GM19372 (cell line): ENCODE measurements around the gene FHAD1.
"Not testable (repeated sequence)": the region's sequence is repeated elsewhere in the genome, so short reads cannot be mapped to it uniquely, and the experiment has no call there.

ENCODE experiments used
- ATAC-seq: cut with Tn5 transposase; IDR thresholded peaks from one replicate; pipeline ENCODE4 v1.9.1; 2021; ENCODE audit warnings: mild to moderate bottlenecking, low read depth, moderate library complexity; ENCODE audit not compliant: unreplicated experiment

The FHAD1 gene

DNA sequence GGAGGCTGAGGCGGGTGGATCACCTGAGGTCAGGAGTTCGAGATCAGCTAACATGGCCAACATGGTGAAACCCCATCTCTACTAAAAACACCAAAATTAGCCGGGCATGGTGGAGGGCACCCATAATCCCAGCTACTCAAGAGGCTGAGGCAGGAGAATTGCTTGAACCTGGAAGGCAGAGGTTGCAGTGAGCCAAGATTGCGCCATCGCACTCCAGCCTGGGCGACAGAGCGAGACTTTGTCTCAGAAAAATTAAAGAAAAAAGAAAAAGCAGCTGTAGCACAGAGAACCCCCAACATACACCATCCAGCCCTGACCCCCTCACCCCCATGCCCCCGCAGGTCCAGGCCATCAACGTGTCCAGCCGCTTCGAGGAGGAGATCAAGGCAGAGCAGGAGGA is 181.2 kb downstream of the FHAD1 start:
- not testable (repeated sequence) for ATAC-seq

DNA sequence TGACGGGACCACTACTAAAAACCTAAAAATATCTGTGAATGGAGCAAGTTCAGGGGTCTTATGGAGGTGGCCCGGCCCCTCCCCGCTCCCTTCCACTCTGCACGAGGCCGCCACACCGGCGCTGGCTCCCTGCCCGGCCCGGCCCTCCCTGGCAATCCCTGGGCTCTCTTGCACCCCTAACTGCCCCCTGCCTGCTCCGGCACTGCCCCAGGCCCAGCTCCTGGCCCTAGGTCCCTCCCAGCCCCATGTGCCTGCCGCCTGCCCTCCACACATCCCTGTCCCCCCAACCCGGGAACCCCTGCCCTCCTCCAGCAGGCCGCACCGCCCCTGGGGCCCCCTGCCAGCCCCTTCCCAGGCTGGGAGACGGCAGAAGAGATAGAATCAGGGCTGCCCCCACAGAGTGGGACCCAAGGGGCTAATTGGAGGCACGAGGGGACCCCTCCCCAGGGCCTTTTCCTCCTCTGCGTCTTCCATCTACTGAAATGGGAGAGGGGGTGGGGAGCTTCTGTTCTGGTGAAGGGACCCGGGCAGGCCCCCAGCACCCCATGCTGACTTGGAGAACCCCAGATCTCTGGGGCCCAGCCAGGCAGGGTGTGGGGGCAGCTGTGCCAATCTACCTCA is 181.9 kb downstream of the FHAD1 start:
- no peak for ATAC-seq

DNA sequence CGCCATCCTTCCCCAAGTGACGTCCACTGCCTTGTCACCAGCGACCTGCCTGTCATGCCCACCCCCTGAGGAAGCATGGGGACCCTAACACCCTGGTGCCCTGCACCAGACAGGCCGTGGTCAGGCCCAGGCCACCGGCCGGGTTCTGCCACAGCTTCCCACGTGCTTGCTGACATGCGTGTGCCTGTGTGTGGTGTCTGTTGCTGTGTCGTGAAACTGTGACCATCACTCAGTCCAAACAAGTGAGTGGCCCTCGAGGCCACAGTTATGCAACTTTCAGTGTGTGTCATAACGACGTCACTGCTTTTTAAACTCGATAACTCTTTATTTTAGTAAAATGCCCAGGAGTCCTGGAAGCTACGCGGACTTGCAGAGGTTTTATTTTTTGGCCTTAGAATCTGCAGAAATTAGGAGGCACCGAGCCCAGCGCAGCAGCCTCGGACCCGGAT is 182.7 kb downstream of the FHAD1 start:
- no peak for ATAC-seq

DNA sequence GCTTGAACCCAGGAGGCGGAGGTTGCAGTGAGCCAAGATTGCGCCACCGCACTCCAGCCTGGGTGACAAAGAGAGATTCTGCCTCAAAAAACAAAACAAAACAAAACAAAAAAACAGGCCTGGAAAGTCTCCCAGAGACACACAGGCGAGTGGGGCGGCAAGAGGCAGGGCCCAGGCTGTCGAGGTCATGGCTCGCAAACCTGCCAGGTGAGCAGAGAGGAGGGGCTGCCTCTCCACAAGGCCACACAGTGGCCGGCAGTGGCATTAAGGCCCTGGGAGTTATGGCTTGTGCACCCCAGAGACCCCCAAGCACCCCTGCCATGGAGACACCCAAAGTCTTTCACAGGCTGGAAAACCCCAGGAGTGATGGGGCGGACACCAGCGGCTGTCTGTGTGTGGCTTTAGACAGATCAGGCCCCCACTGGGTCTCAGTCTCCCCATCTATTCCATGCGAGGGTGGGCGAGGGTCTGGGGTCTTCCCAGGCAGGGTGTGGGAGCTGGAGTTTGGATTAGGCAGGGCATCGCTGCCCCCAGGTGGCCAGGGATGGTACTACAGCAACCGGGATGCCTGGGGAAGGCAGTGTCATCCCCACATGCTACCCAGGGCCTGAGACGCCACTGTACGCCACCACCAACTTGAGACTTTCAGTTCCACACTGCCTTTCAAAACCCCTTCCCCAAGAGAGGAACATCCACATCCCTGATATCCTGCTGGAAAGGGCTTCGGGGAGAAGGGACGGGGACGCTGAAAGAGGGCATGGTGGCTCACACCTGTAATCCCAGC is 184.0 kb downstream of the FHAD1 start:
- ATAC-seq = no peak

GRCh38 chr1:15431571-15431948 is 184.5 kb downstream of the FHAD1 start:
- ATAC-seq = no peak

DNA sequence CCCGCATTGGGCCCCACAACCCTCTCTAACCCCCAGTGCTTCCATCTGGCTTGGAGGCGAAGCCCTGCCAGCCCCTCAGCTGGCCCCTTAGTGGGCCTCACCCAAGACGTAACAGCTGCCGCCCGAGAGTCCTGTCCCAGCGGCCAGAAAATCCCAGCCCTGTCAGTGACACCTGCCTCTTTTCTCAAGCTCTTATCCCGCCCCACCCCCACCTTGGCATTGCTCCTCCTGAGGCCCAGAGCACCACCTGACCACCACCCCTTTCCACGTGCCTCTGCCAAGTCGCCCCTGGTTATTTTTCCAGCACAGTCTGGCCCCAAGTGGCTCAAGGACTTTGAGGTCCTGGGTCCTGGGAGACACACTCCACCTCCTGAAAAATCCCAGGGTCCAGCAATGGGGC is 185.3 kb downstream of the FHAD1 start:
- no peak for ATAC-seq

DNA sequence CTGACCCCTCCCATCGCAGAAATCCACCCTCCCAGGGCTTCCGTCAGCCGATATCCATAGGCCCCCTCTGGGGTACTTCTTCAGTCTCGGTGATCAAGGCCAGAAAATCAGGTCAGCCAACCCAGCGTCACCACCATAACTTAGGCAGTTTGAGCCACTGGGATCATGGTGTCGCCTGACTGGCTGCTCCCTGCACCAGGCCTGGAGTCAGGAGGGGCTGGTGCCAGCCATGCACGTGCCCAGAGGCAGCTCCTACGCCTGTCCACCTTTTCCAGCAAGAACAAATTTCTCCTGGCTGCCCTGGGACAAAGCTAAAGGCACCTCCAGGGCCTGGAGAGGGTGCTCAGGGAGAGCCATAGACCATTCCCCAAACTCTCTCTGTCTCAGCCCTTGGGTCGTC is 186.4 kb downstream of the FHAD1 start:
- no peak for ATAC-seq

DNA sequence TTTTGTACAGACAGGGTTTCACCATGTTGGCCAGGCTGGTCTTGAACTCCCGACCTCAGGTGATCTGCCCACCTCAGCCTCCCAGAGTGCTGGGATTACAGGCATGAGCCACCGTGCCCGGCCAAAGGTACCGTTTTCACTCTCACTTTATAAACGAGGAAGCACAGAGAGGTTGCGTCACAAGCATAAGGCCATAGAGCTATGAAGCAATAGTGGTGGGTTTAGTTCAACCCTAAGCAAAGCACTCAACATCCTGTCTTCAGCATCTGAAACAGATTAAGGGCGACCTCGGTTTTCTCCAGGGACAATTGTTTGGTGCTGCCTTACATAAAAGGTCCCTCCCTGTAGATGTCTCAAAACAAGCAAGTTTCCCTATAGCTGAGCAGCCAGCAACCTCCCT is 187.7 kb downstream of the FHAD1 start:
- not testable (repeated sequence) for ATAC-seq

- ATAC-seq = no peak
Observed at GRCh38 chr1:15435239-15436077, 188.4 kb downstream of the FHAD1 start.

- no peak for ATAC-seq
Observed at GRCh38 chr1:15436881-15437442, 189.9 kb downstream of the FHAD1 start.

- no peak for ATAC-seq
Observed at GRCh38 chr1:15439325-15439724, 192.3 kb downstream of the FHAD1 start.

GRCh38 chr1:15440357-15440756 is 193.3 kb downstream of the FHAD1 start:
- no peak for ATAC-seq

GRCh38 chr1:15441247-15441646 is 194.2 kb downstream of the FHAD1 start:
- no peak for ATAC-seq

GRCh38 chr1:15442119-15442518 is 195.1 kb downstream of the FHAD1 start:
- no peak for ATAC-seq

GRCh38 chr1:15442759-15443158 is 195.7 kb downstream of the FHAD1 start:
- no peak for ATAC-seq

GRCh38 chr1:15443281-15443680 is 196.3 kb downstream of the FHAD1 start:
- no peak for ATAC-seq

DNA sequence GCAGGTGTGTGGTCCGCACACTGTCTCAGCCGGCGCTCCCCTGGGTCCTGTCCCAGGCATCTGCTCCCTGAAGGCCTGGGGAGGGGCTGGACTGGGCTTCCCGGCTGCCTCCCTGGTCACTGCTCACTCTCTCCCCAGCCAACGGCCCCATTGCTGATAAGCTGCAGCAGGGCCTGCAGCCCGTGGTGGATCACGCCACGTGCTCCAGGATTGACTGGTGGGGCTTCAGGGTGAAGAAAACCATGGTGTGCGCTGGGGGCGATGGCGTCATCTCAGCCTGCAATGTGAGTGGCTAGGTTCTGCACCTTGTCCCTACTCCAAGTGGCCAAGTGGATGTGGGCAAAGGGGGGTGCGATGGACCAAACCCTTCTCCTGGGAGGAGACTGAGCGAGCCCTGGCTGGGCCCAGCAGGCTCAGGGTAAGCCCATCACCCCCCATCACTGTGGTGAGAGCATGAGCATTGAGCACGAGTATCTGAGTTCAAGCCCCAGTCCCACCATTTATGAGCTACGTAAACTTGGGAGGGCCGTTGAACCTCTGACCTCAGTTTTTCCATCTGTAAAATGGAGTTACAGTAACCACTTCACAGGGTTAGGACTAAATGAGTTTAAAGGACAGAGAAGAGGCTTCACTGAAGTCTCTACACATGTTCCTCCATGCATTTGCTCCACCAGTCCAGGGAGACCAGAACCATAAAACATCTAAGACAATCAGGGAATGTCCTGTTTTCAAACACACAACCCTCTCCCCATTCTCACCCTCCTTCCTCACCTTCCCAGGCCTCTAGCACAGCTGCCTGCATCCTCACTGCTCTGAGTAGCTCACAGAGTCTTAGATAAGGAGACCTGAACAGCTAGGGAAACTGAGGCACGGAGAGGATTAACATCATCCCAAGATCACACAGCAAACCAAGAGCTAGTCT is 197.7 kb downstream of the FHAD1 start:
- no peak for ATAC-seq

DNA sequence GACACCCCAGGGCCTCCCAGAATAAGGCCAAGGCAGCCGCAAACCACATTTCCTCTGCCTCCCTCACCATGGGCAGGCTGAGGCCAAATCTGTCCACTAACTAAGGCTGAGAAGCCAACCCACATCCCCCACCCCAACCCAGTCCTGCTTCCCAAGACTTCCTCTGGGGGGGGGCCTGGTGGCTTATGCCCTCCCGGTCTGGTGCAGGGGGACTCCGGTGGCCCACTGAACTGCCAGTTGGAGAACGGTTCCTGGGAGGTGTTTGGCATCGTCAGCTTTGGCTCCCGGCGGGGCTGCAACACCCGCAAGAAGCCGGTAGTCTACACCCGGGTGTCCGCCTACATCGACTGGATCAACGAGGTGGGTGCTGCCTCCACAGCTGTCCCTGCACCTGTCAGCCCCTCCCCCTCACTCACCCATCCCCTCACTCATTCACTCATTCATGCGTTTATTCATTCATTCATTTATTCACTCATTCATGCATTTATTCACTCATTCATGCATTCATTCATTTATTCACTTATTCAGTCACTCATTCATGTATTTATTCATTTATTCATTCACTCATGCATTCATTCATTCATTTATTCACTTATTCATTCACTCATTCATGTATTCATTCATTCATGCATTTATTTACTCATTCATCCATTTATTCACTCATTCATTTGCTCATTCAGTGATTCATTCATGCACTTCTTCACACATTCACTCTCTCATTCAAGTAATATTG is 198.5 kb downstream of the FHAD1 start:
- ATAC-seq = no peak

- ATAC-seq = no peak
Observed at GRCh38 chr1:15446212-15446611, 199.2 kb downstream of the FHAD1 start.
